K562 (cell line): Measurements from ENCODE around the gene OR13A1. TPM values are rescaled to one million over a fixed set of nuclear protein-coding genes. Genes with fewer than 3 reads are reported as not detected.
A peak's percentile ranks its signal among the peaks of the same experiment; 100 is the strongest.

Experiments used
- ARID1B ChIP-seq: fragments of 450-650 bp; IDR thresholded peaks from 2 replicates; pipeline ENCODE4 v1.6.1; 2016; ENCODE audit warnings: antibody characterized with exemption, mild to moderate bottlenecking, inconsistent platforms
- ARNT ChIP-seq, 2 experiments: fragments of 450-650 bp; IDR thresholded peaks; 2 replicates each; pipeline ENCODE4 v1.6.1; 2016; ENCODE audit warnings: mild to moderate bottlenecking in 1 of 2
- ATF3 ChIP-seq, 2 experiments: fragments of 450-650 bp in 1 of 2; sonication (generic) in 1 of 2; formaldehyde crosslinking in 1 of 2; IDR thresholded peaks in 1 of 2; conservative IDR thresholded peaks in 1 of 2; 2 replicates each; pipeline versions ENCODE4 v1.6.1 to v1.8.1; 2016 to 2023; ENCODE audit warnings: mild to moderate bottlenecking in 2 of 2, moderate library complexity in 2 of 2, inconsistent platforms in 1 of 2, missing genetic modification reagents in 1 of 2
- CTBP1 ChIP-seq: fragments of 450-650 bp; IDR thresholded peaks from 2 replicates; pipeline ENCODE4 v1.6.1; 2016; ENCODE audit warnings: borderline replicate concordance
- ETS1 ChIP-seq: conservative IDR thresholded peaks from 2 replicates; pipeline ENCODE4 v1.6.1; 2011; ENCODE audit warnings: low read depth, mild to moderate bottlenecking, low read length; ENCODE audit not compliant: control insufficient read depth
- GATA2 ChIP-seq: sonication (generic); formaldehyde crosslinking; IDR thresholded peaks from 2 replicates; pipeline ENCODE4 v1.4.0; 2020; ENCODE audit warnings: mild to moderate bottlenecking, missing genetic modification reagents
- HNRNPK ChIP-seq: fragments of 200-400 bp; formaldehyde crosslinking; IDR thresholded peaks from one replicate; pipeline ENCODE4 v1.6.1; 2018; ENCODE audit warnings: mild to moderate bottlenecking, low read depth, low read length; ENCODE audit not compliant: poor library complexity, severe bottlenecking
- MTA2 ChIP-seq: fragments of 450-650 bp; IDR thresholded peaks from 2 replicates; pipeline ENCODE4 v1.6.1; 2016; ENCODE audit warnings: low read depth
- MTA3 ChIP-seq: fragments of 450-650 bp; formaldehyde crosslinking; IDR thresholded peaks from 2 replicates; pipeline ENCODE4 v1.6.1; 2017; ENCODE audit warnings: mild to moderate bottlenecking, borderline replicate concordance
- POLR2AphosphoS2 ChIP-seq: IDR thresholded peaks from 2 replicates; pipeline ENCODE4 v1.6.1; 2012; ENCODE audit warnings: low read length, improper control_type of control experiment
- RAD21 ChIP-seq, 2 experiments: fragments of 250-450 bp in 1 of 2; fragments of 450-650 bp in 1 of 2; sonication (Bioruptor Pico) in 1 of 2; formaldehyde crosslinking in 1 of 2; IDR thresholded peaks in 1 of 2; conservative IDR thresholded peaks in 1 of 2; 2 replicates each; pipeline versions ENCODE4 v1.4.0 to v1.8.0; 2020 to 2022; ENCODE audit warnings: mild to moderate bottlenecking in 2 of 2, moderate library complexity in 1 of 2
- REST ChIP-seq, 2 experiments: fragments of 450-650 bp; formaldehyde crosslinking in 1 of 2; IDR thresholded peaks; 2 replicates each; pipeline versions ENCODE4 v1.4.0 to v1.6.1; 2014 to 2020; ENCODE audit warnings: mild to moderate bottlenecking in 2 of 2, borderline replicate concordance in 1 of 2, low read depth in 1 of 2
- RHOXF2B ChIP-seq: fragments of 250-450 bp; sonication (Bioruptor Pico); conservative IDR thresholded peaks from 2 replicates; pipeline ENCODE4 v1.5.1; 2021
- ZBTB34 ChIP-seq: fragments of 250-450 bp; sonication (Bioruptor Pico); IDR thresholded peaks from 2 replicates; pipeline ENCODE4 v1.8.0; 2021; ENCODE audit warnings: mild to moderate bottlenecking, moderate library complexity
- ZNF785 ChIP-seq: fragments of 250-450 bp; sonication (Bioruptor Pico); IDR thresholded peaks from 2 replicates; pipeline ENCODE4 v1.4.0; 2020; ENCODE audit warnings: mild to moderate bottlenecking
- polyA plus RNA-seq, 8 experiments: library from polyadenylated mRNA; depleted of rRNA in 4 of 8; stranded (reverse) in 5 of 8; unstranded in 3 of 8; fragments of >200 nt; fragmentation: Nextera tagmentation in 2 of 8; fragmentation: Illumina TruSeq in 1 of 8; extraction: Ambion mirVana in 2 of 8; extraction: Trizol in 1 of 8; gene quantifications; 2 replicates each; pipeline versions ENCODE4 v1.2.1 to v1.2.3, GENCODE V29; 2011 to 2014; ENCODE audit warnings: inconsistent platforms in 1 of 8, missing spikeins in 1 of 8
- total RNA-seq, 7 experiments: library from RNA; depleted of rRNA in 6 of 7; stranded (reverse); fragments of >200 nt in 6 of 7; fragmentation: Illumina TruSeq in 2 of 7; extraction: Trizol in 2 of 7; gene quantifications; 2 replicates each; pipeline versions ENCODE4 v1.2.1 to v1.2.3, GENCODE V29; 2011 to 2021; ENCODE audit warnings: low replicate concordance in 1 of 7

Gene OR13A1
- total and polyA plus RNA-seq, 9 of the 15 experiments (the other 6 are each of a cell fraction or from before 2014, with no cell fraction given) = 0.03 to 0.11 (median 0.06) TPM; not detected in 3

- TF ChIP-seq RAD21 (CRISPR knock-in tag; conservative IDR thresholded peaks at IDR 0.05 in 1 of 2, IDR thresholded peaks at IDR 0.05 in 1 of 2) (no peak), POLR2AphosphoS2 (no peak), ZNF785 (CRISPR knock-in tag) (no peak), ATF3 (IDR thresholded peaks at IDR 0.05) (no peak; the same call in 1 of the 2 replicates), ATF3 (CRISPR knock-in tag; conservative IDR thresholded peaks at IDR 0.05) (0 out of 2 replicates have a peak, but pooled peaks have one; percentile 22), HNRNPK (no peak), ZBTB34 (no peak), GATA2 (peak; percentile 91), CTBP1 (peak; percentile 79), ETS1 (0 out of 2 replicates have a peak, but pooled peaks have one; percentile 62), REST (IDR thresholded peaks at IDR 0.05; ENCODE audit: borderline replicate concordance) (peak; percentile 32; the same call in 1 of the 2 replicates), REST (CRISPR knock-in tag; IDR thresholded peaks at IDR 0.05; ENCODE audit: low read depth) (no peak), ARNT (IDR thresholded peaks at IDR 0.05) (peak in 1 of 2 experiments; percentile 88; a peak in 1 of 4 replicates), MTA2 (peak; percentile 95), ARID1B (peak; percentile 98), RHOXF2B (no peak), MTA3 (peak; percentile 93)
Observed at GRCh38 chr10:45278860-45279498, 36.4 kb downstream of the OR13A1 start (continued).
